Endodermal cell (in vitro differentiated cells): ENCODE results near the gene LRFN2. TPM values are rescaled to one million over a fixed set of nuclear protein-coding genes. Genes with fewer than 3 reads are reported as not detected.

ENCODE experiments used
- DNase-seq: peaks from one replicate; pipeline ENCODE4 v3.0.0-alpha.2; 2017
- H3K27ac ChIP-seq: 2 replicates; pipeline ENCODE4 v1.5.1; 2013; ENCODE audit warnings: mild to moderate bottlenecking, low read depth, low read length, moderate library complexity
- H3K27me3 ChIP-seq: 2 replicates; pipeline ENCODE4 v1.6.1; 2013; ENCODE audit warnings: mild to moderate bottlenecking, low read length, moderate library complexity; ENCODE audit not compliant: insufficient read depth, control insufficient read depth, poor library complexity, severe bottlenecking
- H3K36me3 ChIP-seq: 2 replicates; pipeline ENCODE4 v1.7.0; 2013; ENCODE audit warnings: mild to moderate bottlenecking, low read length, moderate library complexity; ENCODE audit not compliant: control insufficient read depth, insufficient read depth
- H3K4me1 ChIP-seq: one replicate; pipeline ENCODE4 v1.7.0; 2013; ENCODE audit warnings: low read length; ENCODE audit not compliant: control insufficient read depth, insufficient read depth
- H3K4me3 ChIP-seq: 2 replicates; pipeline ENCODE4 v1.5.1; 2013; ENCODE audit warnings: mild to moderate bottlenecking, low read length, moderate library complexity
- H3K9ac ChIP-seq: 2 replicates; pipeline ENCODE4 v1.6.1; 2013; ENCODE audit warnings: mild to moderate bottlenecking, low read length, moderate library complexity; ENCODE audit not compliant: poor library complexity, severe bottlenecking; ENCODE audit errors: extremely low read depth
- H3K9me3 ChIP-seq: 2 replicates; pipeline ENCODE4 v1.6.1; 2013; ENCODE audit warnings: mild to moderate bottlenecking, low read length, moderate library complexity; ENCODE audit not compliant: control insufficient read depth
- H3K27ac Mint-ChIP-seq: 2 replicates; pipeline ENCODE4 v1.8.0; 2020; ENCODE audit warnings: mixed read lengths
- H3K27me3 Mint-ChIP-seq: 2 replicates; pipeline ENCODE4 v1.8.0; 2021; ENCODE audit warnings: mild to moderate bottlenecking, mixed read lengths; ENCODE audit not compliant: insufficient read depth
- H3K36me3 Mint-ChIP-seq: 2 replicates; pipeline ENCODE4 v1.8.0; 2020; ENCODE audit warnings: low read depth, mixed read lengths
- H3K4me1 Mint-ChIP-seq: 2 replicates; pipeline ENCODE4 v1.8.0; 2020; ENCODE audit warnings: mixed read lengths
- H3K4me3 Mint-ChIP-seq: 2 replicates; pipeline ENCODE4 v1.8.0; 2020; ENCODE audit warnings: mild to moderate bottlenecking, moderate library complexity, mixed read lengths
- H3K9me3 Mint-ChIP-seq: 2 replicates; pipeline ENCODE4 v1.8.0; 2020; ENCODE audit warnings: mild to moderate bottlenecking, mixed read lengths
- WGBS, 2 experiments: methylation state at CpG; one replicate each; pipeline versions ENCODE4 v1.1.5 to v1.1.7; 2013; ENCODE audit warnings: missing lambda C conversion rate in 2 of 2, mixed read lengths in 1 of 2; ENCODE audit not compliant: insufficient coverage in 1 of 2, insufficient read length in 1 of 2; 5-methylcytosine and 5-hydroxymethylcytosine counted together
- total RNA-seq, 2 donors: library from RNA; stranded (reverse); fragmentation: NEBNext Ultra II Directional in 1 of 2; extraction: Animal tissue kit (Norgen Biotek cat#: 25700) in 1 of 2; gene quantifications; 2 replicates in 1 of 2; 3 replicates in 1 of 2; pipeline ENCODE4 v1.2.1, GENCODE V29; 2021
- TF ChIP-seq, protein P1 (sequence below): fragments of 200-600 bp; sonication (generic); conservative IDR thresholded peaks from 2 replicates; pipeline ENCODE4 v1.5.0; 2021; ENCODE audit warnings: antibody characterized with exemption, mild to moderate bottlenecking

Gene LRFN2
- total RNA-seq, 2 donors from 2014 or later: 0.15 TPM; not detected in 1

DNA sequence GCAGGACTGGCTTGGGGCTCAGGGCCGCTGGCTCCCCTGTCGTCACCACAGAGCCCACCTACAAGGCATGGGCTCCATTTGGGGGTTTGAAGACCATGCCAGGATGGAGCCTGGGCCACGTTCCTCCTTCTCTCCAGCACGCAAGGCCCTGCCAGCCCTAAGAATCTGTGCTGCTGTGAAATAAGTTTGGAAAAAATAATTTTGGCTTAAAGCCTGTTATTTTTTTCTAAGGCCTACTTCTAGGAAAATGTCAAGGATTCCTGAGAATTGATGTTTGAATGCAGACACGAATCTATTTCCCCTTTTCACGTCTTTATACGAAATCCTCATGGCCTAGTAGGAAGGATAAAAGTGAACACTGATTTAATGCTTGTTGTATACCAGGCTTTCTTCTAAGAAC, 107.5 kb downstream of the LRFN2 start:
- Histone ChIP-seq H3K4me1 (peaks cover 2% of the 10 kb centered on the region), H3K9me3 (no peaks in the 10 kb centered on the region), H3K27ac (no peak overlapping the region), H3K36me3 (no peaks in the 10 kb centered on the region), H3K9ac (no peak overlapping the region), H3K4me3 (no peak overlapping the region), H3K27me3 (no peaks in the 10 kb centered on the region)
- no peak overlapping the region for H3K27ac Mint-ChIP-seq
- H3K9me3 Mint-ChIP-seq: no peaks in the 10 kb centered on the region
- peaks cover 4% of the 10 kb centered on the region for H3K27me3 Mint-ChIP-seq
- 92 to 100% methylated on average over 5 to 7 of the region's 7 CpGs for WGBS, 2 experiments
- DNase-seq: no peak
- TF ChIP-seq, protein P1, sequence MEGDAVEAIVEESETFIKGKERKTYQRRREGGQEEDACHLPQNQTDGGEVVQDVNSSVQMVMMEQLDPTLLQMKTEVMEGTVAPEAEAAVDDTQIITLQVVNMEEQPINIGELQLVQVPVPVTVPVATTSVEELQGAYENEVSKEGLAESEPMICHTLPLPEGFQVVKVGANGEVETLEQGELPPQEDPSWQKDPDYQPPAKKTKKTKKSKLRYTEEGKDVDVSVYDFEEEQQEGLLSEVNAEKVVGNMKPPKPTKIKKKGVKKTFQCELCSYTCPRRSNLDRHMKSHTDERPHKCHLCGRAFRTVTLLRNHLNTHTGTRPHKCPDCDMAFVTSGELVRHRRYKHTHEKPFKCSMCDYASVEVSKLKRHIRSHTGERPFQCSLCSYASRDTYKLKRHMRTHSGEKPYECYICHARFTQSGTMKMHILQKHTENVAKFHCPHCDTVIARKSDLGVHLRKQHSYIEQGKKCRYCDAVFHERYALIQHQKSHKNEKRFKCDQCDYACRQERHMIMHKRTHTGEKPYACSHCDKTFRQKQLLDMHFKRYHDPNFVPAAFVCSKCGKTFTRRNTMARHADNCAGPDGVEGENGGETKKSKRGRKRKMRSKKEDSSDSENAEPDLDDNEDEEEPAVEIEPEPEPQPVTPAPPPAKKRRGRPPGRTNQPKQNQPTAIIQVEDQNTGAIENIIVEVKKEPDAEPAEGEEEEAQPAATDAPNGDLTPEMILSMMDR: no peak
- peaks cover 8% of the 10 kb centered on the region for H3K4me1 Mint-ChIP-seq
- no peak overlapping the region for H3K4me3 Mint-ChIP-seq
- no peaks in the 10 kb centered on the region for H3K36me3 Mint-ChIP-seq

DNA sequence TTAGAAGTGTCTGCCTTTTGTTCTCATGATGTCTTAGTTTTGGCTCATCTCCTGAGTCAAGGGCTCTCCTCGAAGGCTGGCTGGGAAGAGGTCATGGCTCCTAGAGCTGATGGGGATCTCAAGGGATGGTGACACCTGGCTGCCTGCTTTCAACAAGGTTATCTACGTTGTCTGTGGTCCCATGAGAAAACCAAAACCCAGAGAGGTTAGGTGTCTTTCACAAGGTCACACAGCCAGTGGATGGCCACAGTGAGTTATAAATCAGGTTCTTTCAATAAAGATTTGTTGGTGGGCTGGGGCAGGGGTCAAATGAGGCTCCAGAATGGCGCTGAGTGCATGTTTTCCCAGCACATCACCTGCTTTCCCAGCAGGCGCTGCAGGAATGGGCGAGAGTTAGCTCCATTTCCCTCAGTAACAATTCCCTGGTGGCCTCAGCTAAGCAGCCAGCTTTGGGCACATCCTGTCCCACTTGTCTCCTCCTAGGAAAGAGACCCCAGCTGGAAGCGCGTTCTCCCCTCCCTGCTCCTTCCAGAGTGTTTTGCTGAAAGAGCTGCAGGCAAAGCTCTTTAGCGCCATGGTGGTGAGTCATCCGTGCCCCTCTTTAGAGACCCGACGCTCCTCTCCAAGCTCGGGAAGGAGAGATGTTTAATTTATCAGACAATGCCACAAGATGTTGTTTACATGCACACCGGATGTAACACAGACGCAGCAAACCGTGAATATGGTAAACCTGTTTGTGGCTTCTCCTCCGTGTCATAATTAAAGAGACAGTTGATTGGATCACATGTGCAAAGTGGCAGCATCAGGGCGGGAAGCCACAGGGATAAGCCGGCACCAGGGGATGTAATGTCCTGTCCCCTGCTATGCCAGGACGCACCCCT, 109.7 kb downstream of the LRFN2 start:
- peak; percentile 88 for DNase-seq
- Histone ChIP-seq H3K36me3 (no peaks in the 10 kb centered on the region), H3K27me3 (no peaks in the 10 kb centered on the region), H3K27ac (no peak overlapping the region), H3K4me1 (no peaks in the 10 kb centered on the region), H3K9ac (no peak overlapping the region), H3K9me3 (no peaks in the 10 kb centered on the region), H3K4me3 (no peak overlapping the region)
- Mint-ChIP-seq H3K9me3 (no peaks in the 10 kb centered on the region), H3K36me3 (no peaks in the 10 kb centered on the region), H3K27ac (no peak overlapping the region), H3K27me3 (peaks cover 7% of the 10 kb centered on the region), H3K4me1 (peaks cover 7% of the 10 kb centered on the region), H3K4me3 (no peak overlapping the region)
- TF ChIP-seq, protein P1: peak; percentile 47
- WGBS, 2 experiments: 41 to 45% methylated on average over 18 to 19 of the region's 19 CpGs

GRCh38 chr6:40476673-40477072, 110.5 kb downstream of the LRFN2 start:
- no peaks in the 10 kb centered on the region for H3K9me3 Mint-ChIP-seq
- Histone ChIP-seq H3K4me1 (no peaks in the 10 kb centered on the region), H3K9me3 (no peaks in the 10 kb centered on the region), H3K4me3 (no peak overlapping the region), H3K36me3 (no peaks in the 10 kb centered on the region), H3K27ac (no peak overlapping the region), H3K27me3 (no peaks in the 10 kb centered on the region), H3K9ac (no peak overlapping the region)
- 93 to 94% methylated on average over 5 to 6 of the region's 6 CpGs for WGBS, 2 experiments
- TF ChIP-seq, protein P1: no peak
- H3K4me1 Mint-ChIP-seq: peaks cover 7% of the 10 kb centered on the region
- no peak overlapping the region for H3K27ac Mint-ChIP-seq
- no peaks in the 10 kb centered on the region for H3K36me3 Mint-ChIP-seq
- no peak overlapping the region for H3K4me3 Mint-ChIP-seq
- H3K27me3 Mint-ChIP-seq: peaks cover 7% of the 10 kb centered on the region
- DNase-seq: no peak
